HepG2 (cell line): ENCODE measurements around the gene NBL1. TPM values are rescaled to one million over a fixed set of nuclear protein-coding genes. Genes with fewer than 3 reads are reported as not detected.

ENCODE experiments used
- ATAC-seq: fragments of 200-7000 bp; cut with Tn5 transposase; 3 replicates; pipeline ENCODE4 v1.9.1; 2020; ENCODE audit warnings: mild to moderate bottlenecking, moderate library complexity
- BruUV-seq: library from RNA; stranded (reverse); fragments of 400-500 nt; replicated peaks from 2 replicates; lab custom pipeline; 2021; lab: Mats Ljungman, UMichigan
- CTCF ChIA-PET: fragments of 300-600 bp; formaldehyde crosslinking; extraction: SDS; loops from one replicate; lab custom pipeline; 2021; ENCODE audit warnings: low total read pairs, inconsistent platforms, low intra/inter-chr PET ratio; lab: Yijun Ruan, JAX
- POLR2A ChIA-PET: fragments of 350-600 bp; sonication (Branson Sonifier 250); formaldehyde crosslinking; loops from one replicate; lab custom pipeline; 2020; ENCODE audit warnings: antibody characterized with exemption, inconsistent platforms; lab: Yijun Ruan, JAX
- DNase-seq: peaks from one replicate; pipeline ENCODE4 v3.0.0-alpha.2; 2015; ENCODE audit warnings: low spot score
- FAIRE-seq: peaks from 3 replicates; lab custom pipeline; 2011; peaks lifted over from hg19 to GRCh38; lab: Jason Lieb, UNC
- H2AFZ ChIP-seq: one replicate; pipeline ENCODE4 v1.6.1; 2011; ENCODE audit warnings: low read length, inconsistent platforms
- H3K27ac ChIP-seq: fragments of 300-600 bp; 3 replicates; pipeline ENCODE4 v1.8.0; 2011; ENCODE audit warnings: mixed run types, mild to moderate bottlenecking, mixed read lengths, low read length, inconsistent platforms; ENCODE audit not compliant: insufficient read depth; ENCODE audit errors: extremely low read length
- H3K27me3 ChIP-seq, 2 experiments: fragments of 200-600 bp in 1 of 2; 2 replicates in 1 of 2; 3 replicates in 1 of 2; pipeline versions ENCODE4 v1.6.0 to v1.8.0; 2011; ENCODE audit warnings: low read length in 2 of 2, mild to moderate bottlenecking in 2 of 2, moderate library complexity in 2 of 2, inconsistent platforms in 1 of 2; ENCODE audit not compliant: insufficient read depth in 2 of 2, control insufficient read depth in 1 of 2
- H3K36me3 ChIP-seq, 2 experiments: fragments of 200-600 bp in 1 of 2; replicated peaks in 1 of 2; 2 replicates in 1 of 2; 3 replicates in 1 of 2; pipeline versions ENCODE4 v1.5.1 to v1.8.0; 2011; ENCODE audit warnings: low read length in 2 of 2, inconsistent platforms in 1 of 2; ENCODE audit not compliant: insufficient read depth in 2 of 2, control insufficient read depth in 1 of 2
- H3K4me1 ChIP-seq: 2 replicates; pipeline ENCODE4 v1.5.1; 2012; ENCODE audit warnings: low read length, inconsistent platforms; ENCODE audit not compliant: insufficient read depth
- H3K4me2 ChIP-seq: 2 replicates; pipeline ENCODE4 v1.6.0; 2011; ENCODE audit warnings: low read depth, low read length, inconsistent platforms
- H3K4me3 ChIP-seq, 3 experiments: fragments of 200-600 bp in 1 of 3; sonication (generic), shearing (Covaris generic) in 1 of 3; replicated peaks in 1 of 3; 2 replicates each; pipeline ENCODE4 v1.5.1; 2011 to 2016; ENCODE audit warnings: low read length in 3 of 3, inconsistent platforms in 2 of 3, low read depth in 2 of 3, mild to moderate bottlenecking in 2 of 3, control low read depth in 1 of 3, mixed read lengths in 1 of 3; ENCODE audit not compliant: insufficient read depth in 1 of 3
- H3K79me2 ChIP-seq: one replicate; pipeline ENCODE4 v1.6.1; 2011; ENCODE audit warnings: low read length, inconsistent platforms; ENCODE audit not compliant: insufficient read depth
- H3K9ac ChIP-seq: 2 replicates; pipeline ENCODE4 v1.6.0; 2011; ENCODE audit warnings: mild to moderate bottlenecking, low read depth, low read length, inconsistent platforms; ENCODE audit not compliant: insufficient read depth
- H3K9me3 ChIP-seq: 2 replicates; pipeline ENCODE4 v1.5.1; 2012; ENCODE audit warnings: mild to moderate bottlenecking, low read length
- H4K20me1 ChIP-seq: 2 replicates; pipeline ENCODE4 v1.6.0; 2011; ENCODE audit warnings: inconsistent platforms, mild to moderate bottlenecking, low read length, moderate library complexity; ENCODE audit not compliant: insufficient read depth
- ATF1 ChIP-seq: IDR thresholded peaks from 2 replicates; pipeline ENCODE4 v1.6.1; 2016; ENCODE audit warnings: mild to moderate bottlenecking, control low read depth
- HNF4G ChIP-seq, 2 experiments: sonication (generic) in 1 of 2; formaldehyde crosslinking in 1 of 2; IDR thresholded peaks; 2 replicates each; pipeline versions ENCODE4 v1.4.0 to v1.6.1; 2011 to 2020; ENCODE audit warnings: borderline replicate concordance in 2 of 2, low read depth in 2 of 2, mild to moderate bottlenecking in 2 of 2, low read length in 1 of 2, missing genetic modification reagents in 1 of 2, moderate library complexity in 1 of 2
- PAX8 ChIP-seq: sonication (generic); formaldehyde crosslinking; IDR thresholded peaks from 2 replicates; pipeline ENCODE4 v1.8.0; 2022; ENCODE audit warnings: mild to moderate bottlenecking, missing genetic modification reagents, borderline replicate concordance
- SIX1 ChIP-seq: sonication (generic); formaldehyde crosslinking; IDR thresholded peaks from 2 replicates; pipeline ENCODE4 v1.4.0; 2020; ENCODE audit warnings: missing genetic modification reagents, borderline replicate concordance
- SKIL ChIP-seq: sonication (generic); formaldehyde crosslinking; IDR thresholded peaks from 2 replicates; pipeline ENCODE4 v1.8.0; 2022; ENCODE audit warnings: missing genetic modification reagents, mild to moderate bottlenecking, moderate library complexity, borderline replicate concordance
- ZNF225 ChIP-seq: sonication (generic); formaldehyde crosslinking; IDR thresholded peaks from 2 replicates; pipeline ENCODE4 v1.4.0; 2020; ENCODE audit warnings: mild to moderate bottlenecking, missing genetic modification reagents
- ZNF574 ChIP-seq: sonication (generic); formaldehyde crosslinking; IDR thresholded peaks from 2 replicates; pipeline ENCODE4 v1.4.0; 2020; ENCODE audit warnings: missing genetic modification reagents
- ZNF644 ChIP-seq: IDR thresholded peaks from 2 replicates; pipeline ENCODE4 v1.6.1; 2016; ENCODE audit warnings: low read depth
- ZNF768 ChIP-seq: sonication (generic); formaldehyde crosslinking; IDR thresholded peaks from 2 replicates; pipeline ENCODE4 v1.4.0; 2020; ENCODE audit warnings: missing genetic modification reagents
- ZNF788 ChIP-seq: sonication (generic); formaldehyde crosslinking; IDR thresholded peaks from 2 replicates; pipeline ENCODE4 v1.5.0; 2020; ENCODE audit warnings: mild to moderate bottlenecking, missing genetic modification reagents, borderline replicate concordance
- WGBS: methylation state at CpG from one replicate; pipeline ENCODE4 v1.1.6; 2017; ENCODE audit warnings: low lambda C conversion rate; 5-methylcytosine and 5-hydroxymethylcytosine counted together
- in situ Hi-C: cut with HindIII; loops from 2 replicates; pipeline ENCODE4 v1.10.0; 2017; ENCODE audit warnings: low pct_unique_long_range_greater_than_20kb; ENCODE audit not compliant: extremely low pct_ligation_motif_present
- intact Hi-C: fragments of 100-400 bp; cut with micrococcal nuclease; formaldehyde crosslinking; loops from one replicate; pipeline ENCODE4 v1.10.0; 2022; ENCODE audit not compliant: unreplicated experiment
- polyA plus RNA-seq, 8 experiments: library from polyadenylated mRNA; depleted of rRNA in 3 of 8; stranded (reverse) in 7 of 8; unstranded in 1 of 8; fragments of >200 nt; fragmentation: Illumina TruSeq in 4 of 8; extraction: Trizol in 4 of 8; gene quantifications; 2 replicates each; pipeline versions ENCODE4 v1.2.1 to v1.2.3, GENCODE V29; 2011 to 2016; ENCODE audit warnings: low read depth in 4 of 8, missing spikeins in 1 of 8, mixed read lengths in 1 of 8; ENCODE audit not compliant: insufficient read depth in 1 of 8
- total RNA-seq, 5 experiments: library from RNA; depleted of rRNA; stranded (reverse); fragments of >200 nt; fragmentation: Illumina TruSeq; extraction: Trizol; gene quantifications; 2 replicates each; pipeline ENCODE4 v1.2.3, GENCODE V29; 2016; ENCODE audit warnings: low read depth in 1 of 5

The NBL1 gene
- total and polyA plus RNA-seq, 2 of the 13 experiments (the other 11 are each of a cell fraction or from before 2014, with no cell fraction given) = 2.7 to 13.8 TPM

- Histone ChIP-seq H3K9me3 (no peaks in the 10 kb centered on the region), H3K27ac (no peak overlapping the region), H3K79me2 (no peaks in the 10 kb centered on the region), H3K4me2 (no peak overlapping the region), H3K36me3 (no peaks in the 10 kb centered on the region), H2AFZ (no peak overlapping the region), H3K27me3 (no peaks in the 10 kb centered on the region), H3K4me1 (no peaks in the 10 kb centered on the region), H3K4me3 (no peak overlapping the region), H3K9ac (no peak overlapping the region), H4K20me1 (no peaks in the 10 kb centered on the region)
- ATAC-seq (no peak), FAIRE-seq (no peak), DNase-seq (no peak)
- in situ Hi-C loops (no loop called here), intact Hi-C loops (no loop called here)
- no TSS peak for BruUV-seq
- TF ChIP-seq SKIL (CRISPR knock-in tag) = no peak
- TF ChIP-seq ZNF768 (CRISPR knock-in tag) = peak; percentile 86
- TF ChIP-seq ZNF788 = no peak
- TF ChIP-seq HNF4G (IDR thresholded peaks at IDR 0.05; ENCODE audit: borderline replicate concordance, low read depth, low read length) = no peak
- TF ChIP-seq HNF4G (CRISPR knock-in tag; IDR thresholded peaks at IDR 0.05; ENCODE audit: borderline replicate concordance, low read depth) = no peak
- ChIA-PET CTCF (no interaction called here), POLR2A (no interaction called here)
- 90% methylated on average over 8 of the region's 8 CpGs for WGBS
Measured at GRCh38 chr1:19696820-19697219, 52.7 kb downstream of the NBL1 start.

- WGBS = 65% methylated on average over 4 of the region's 4 CpGs
- H3K27ac ChIP-seq = no peak overlapping the region
- H3K4me3 ChIP-seq = no peak overlapping the region
- CTCF ChIA-PET = no interaction called here
- H2AFZ ChIP-seq = no peak overlapping the region
- DNase-seq (no peak), ATAC-seq (no peak), FAIRE-seq (no peak)
- BruUV-seq = no TSS peak
- no peaks in the 10 kb centered on the region for H3K36me3 ChIP-seq
- H3K9ac ChIP-seq = no peak overlapping the region
- H3K79me2 ChIP-seq = no peaks in the 10 kb centered on the region
- no peak overlapping the region for H3K4me2 ChIP-seq
- in situ Hi-C loops = no loop called here
- intact Hi-C loops = no loop called here
- no peaks in the 10 kb centered on the region for H3K9me3 ChIP-seq
- H3K27me3 ChIP-seq = no peaks in the 10 kb centered on the region
- POLR2A ChIA-PET = no interaction called here
- no peaks in the 10 kb centered on the region for H4K20me1 ChIP-seq
- no peaks in the 10 kb centered on the region for H3K4me1 ChIP-seq
- TF ChIP-seq ZNF225 (CRISPR knock-in tag) = no peak
- TF ChIP-seq ATF1 (CRISPR knock-in tag) = no peak
- no peak for TF ChIP-seq ZNF574 (CRISPR knock-in tag)
- no peak for TF ChIP-seq SIX1
- TF ChIP-seq PAX8 (CRISPR knock-in tag) = no peak
- no peak for TF ChIP-seq ZNF644 (CRISPR knock-in tag)
Measured at GRCh38 chr1:19698181-19698580, 54.1 kb downstream of the NBL1 start.
